ENCODE results near the gene KCNN3.

GRCh38 chr1:154783976-154784375, 86.1 kb downstream of the KCNN3 start:
- TF ChIP-seq POLR2A (IDR thresholded peaks at IDR 0.05) (no peak), CTCF (IDR thresholded peaks at IDR 0.05 in 8 of 11, conservative IDR thresholded peaks at IDR 0.05 in 3 of 11) (no peak)
